Activated CD4-positive, alpha-beta T cell treated with anti-CD3 and anti-CD28 coated beads, Interleukin-2, Interleukin-6, amounts not matched to agents 100 ng/mL and 50 ng/mL, durations not matched to agents 16 hours and 8 hours (primary cell): ENCODE data around the gene ARR3.
"Not testable (repeated sequence)": the region's sequence is repeated elsewhere in the genome, so short reads cannot be mapped to it uniquely, and the experiment has no call there.

ENCODE experiments used
- DNase-seq: peaks from one replicate; pipeline ENCODE4 v3.0.0-alpha.2; 2020

The ARR3 gene

GRCh38 chrX:70268034-70268433, at the start of gene ARR3:
Gene ARR3, plus strand, starts transcription at chrX:70268334. Its CDS starts 1,052 bp downstream, at chrX:70269386.
- DNase-seq, result no peak

- DNase-seq, result no peak
Observed at GRCh38 chrX:70219938-70220764, 48.0 kb upstream of the ARR3 start.

- DNase-seq, result no peak
Observed at GRCh38 chrX:70226048-70226447, 42.1 kb upstream of the ARR3 start.

GRCh38 chrX:70226687-70227086, 41.4 kb upstream of the ARR3 start:
- no peak for DNase-seq

- no peak for DNase-seq
Observed at GRCh38 chrX:70231666-70232065, 36.5 kb upstream of the ARR3 start.

- DNase-seq, result no peak
Observed at GRCh38 chrX:70234355-70234754, 33.8 kb upstream of the ARR3 start, which contains the start of gene AWAT1. Gene AWAT1, plus strand, starts transcription at chrX:70234655. Its CDS starts 41 bp downstream, at chrX:70234696.

GRCh38 chrX:70240751-70241150, 27.4 kb upstream of the ARR3 start:
- DNase-seq, result no peak

GRCh38 chrX:70241501-70241900, 26.6 kb upstream of the ARR3 start:
- DNase-seq, result no peak

- DNase-seq, result not testable (repeated sequence)
Observed at GRCh38 chrX:70243601-70244000, 24.5 kb upstream of the ARR3 start.

- DNase-seq, result no peak
Observed at GRCh38 chrX:70244881-70245280, 23.3 kb upstream of the ARR3 start.

GRCh38 chrX:70247252-70247651, 20.9 kb upstream of the ARR3 start:
- DNase-seq, result no peak

GRCh38 chrX:70252491-70252890, 15.6 kb upstream of the ARR3 start:
- DNase-seq, result no peak

- DNase-seq, result peak; percentile 16
Observed at GRCh38 chrX:70253377-70254062, 14.6 kb upstream of the ARR3 start.

- no peak for DNase-seq
Observed at GRCh38 chrX:70254063-70254400, 14.1 kb upstream of the ARR3 start.

- no peak for DNase-seq
Observed at GRCh38 chrX:70254909-70255308, 13.2 kb upstream of the ARR3 start.

- DNase-seq, result no peak
Observed at GRCh38 chrX:70255452-70255851, 12.7 kb upstream of the ARR3 start.

- DNase-seq, result no peak
Observed at GRCh38 chrX:70257423-70258288, 10.5 kb upstream of the ARR3 start.

- no peak for DNase-seq
Observed at GRCh38 chrX:70260104-70260503, 8.0 kb upstream of the ARR3 start, which contains the start of gene P2RY4. Gene P2RY4, minus strand, starts transcription at chrX:70260204. Its CDS starts 580 bp downstream, at chrX:70259624.

GRCh38 chrX:70262952-70263567, 5.1 kb upstream of the ARR3 start:
- DNase-seq, result peak; percentile 60

- DNase-seq, result no peak
Observed at GRCh38 chrX:70264784-70265183, 3.4 kb upstream of the ARR3 start.

- DNase-seq, result not testable (repeated sequence)
Observed at GRCh38 chrX:70274029-70274428, 5.9 kb downstream of the ARR3 start.

- no peak for DNase-seq
Observed at GRCh38 chrX:70279081-70279480, 10.9 kb downstream of the ARR3 start.

- DNase-seq, result no peak
Observed at GRCh38 chrX:70280573-70280972, 12.4 kb downstream of the ARR3 start.
